ENCODE results near the gene IRF5.

IRF5 gene

GRCh38 chr7:128937647-128938543, at the start of gene IRF5:
IRF5 (plus strand) TSS chr7:128937927; CDS start chr7:128942082, 4,155 bp downstream.
- peak; percentile 33 for DNase-seq

- no peak for DNase-seq
Observed at GRCh38 chr7:128888039-128888755, 49.5 kb upstream of the IRF5 start.

- DNase-seq = no peak
Observed at GRCh38 chr7:128888756-128889095, 49.0 kb upstream of the IRF5 start.

GRCh38 chr7:128889121-128889520, 48.6 kb upstream of the IRF5 start:
- DNase-seq = no peak

GRCh38 chr7:128890306-128891109, 47.2 kb upstream of the IRF5 start:
- DNase-seq = no peak

GRCh38 chr7:128891110-128891941, 46.4 kb upstream of the IRF5 start:
- DNase-seq = peak; percentile 9

GRCh38 chr7:128891942-128892269, 45.8 kb upstream of the IRF5 start:
- no peak for DNase-seq

- DNase-seq = no peak
Observed at GRCh38 chr7:128892521-128893250, 45.0 kb upstream of the IRF5 start.

GRCh38 chr7:128893251-128894100, 44.3 kb upstream of the IRF5 start:
- no peak for DNase-seq

GRCh38 chr7:128894101-128894440, 43.7 kb upstream of the IRF5 start:
- no peak for DNase-seq

- DNase-seq = no peak
Observed at GRCh38 chr7:128895320-128895719, 42.4 kb upstream of the IRF5 start.

- no peak for DNase-seq
Observed at GRCh38 chr7:128899392-128899791, 38.3 kb upstream of the IRF5 start.

- no peak for DNase-seq
Observed at GRCh38 chr7:128900237-128900636, 37.5 kb upstream of the IRF5 start.

- DNase-seq = no peak
Observed at GRCh38 chr7:128902761-128903585, 34.8 kb upstream of the IRF5 start.

- no peak for DNase-seq
Observed at GRCh38 chr7:128903621-128904361, 33.9 kb upstream of the IRF5 start.

- peak; percentile 74 for DNase-seq
Observed at GRCh38 chr7:128904381-128905197, 33.1 kb upstream of the IRF5 start.

GRCh38 chr7:128906001-128906765, 31.5 kb upstream of the IRF5 start:
- no peak for DNase-seq
